Left forelimb (tissue), 1 donor: ENCODE results near the gene TRAPPC2L.
A peak's percentile ranks its signal among the peaks of the same experiment; 100 is the strongest.

Source experiments
- DNase-seq: peaks from one replicate; pipeline ENCODE4 v3.0.0-alpha.2; 2018; ENCODE audit warnings: low spot score

TRAPPC2L gene, protein sequence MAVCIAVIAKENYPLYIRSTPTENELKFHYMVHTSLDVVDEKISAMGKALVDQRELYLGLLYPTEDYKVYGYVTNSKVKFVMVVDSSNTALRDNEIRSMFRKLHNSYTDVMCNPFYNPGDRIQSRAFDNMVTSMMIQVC

DNA sequence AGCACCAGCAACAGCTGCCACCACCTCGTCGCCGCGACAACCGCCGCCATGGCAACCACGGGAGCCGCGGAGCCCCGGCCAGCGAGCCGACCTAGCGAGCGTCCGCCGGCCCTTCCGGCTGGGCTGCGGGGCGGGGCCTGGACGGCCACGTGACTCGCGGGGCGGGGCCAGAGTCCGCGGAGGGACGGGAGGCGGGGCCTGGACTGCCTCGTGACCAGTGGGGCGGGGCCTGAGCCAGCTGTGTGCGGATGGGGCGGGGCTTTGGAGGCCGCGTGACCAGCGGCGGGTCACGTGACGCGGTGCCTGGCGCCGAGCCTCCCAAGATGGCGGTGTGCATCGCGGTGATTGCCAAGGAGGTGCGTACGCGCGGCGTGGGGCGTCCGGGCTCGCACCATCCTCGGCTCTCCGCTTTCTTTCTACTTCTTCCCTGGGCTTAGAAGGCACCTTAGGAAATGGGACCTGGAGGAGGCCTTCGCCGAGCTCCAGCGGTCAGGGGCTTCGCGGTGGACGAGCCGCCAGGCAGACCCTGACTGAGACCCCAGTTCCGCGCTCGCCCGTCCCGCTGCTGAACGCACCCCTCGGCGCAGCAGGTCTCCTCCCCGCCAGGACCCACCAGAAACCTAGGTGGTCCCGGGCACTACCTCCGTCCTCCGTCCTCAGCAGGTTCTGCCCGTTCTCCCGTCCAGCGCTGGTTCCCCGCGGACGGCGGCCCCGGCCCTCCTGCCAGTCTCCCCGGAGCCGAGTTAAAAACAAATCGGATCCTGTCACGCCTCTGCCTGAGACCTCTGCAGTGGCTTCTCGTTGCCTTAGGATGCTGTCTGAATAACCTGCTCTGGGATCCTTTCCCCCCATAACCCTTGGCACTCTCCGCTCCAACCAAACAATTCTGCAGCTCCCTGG is at the start of gene TRAPPC2L, which contains the start of gene GALNS:
TSS of gene TRAPPC2L (plus strand) at position 300 of the 900 bp plus-strand sequence. CDS start at position 324, 24 bp downstream.
TSS of gene GALNS (minus strand) at position 120 of the 900 bp plus-strand sequence. CDS start at position 50, 70 bp downstream.
- DNase-seq = peak; percentile 100

DNA sequence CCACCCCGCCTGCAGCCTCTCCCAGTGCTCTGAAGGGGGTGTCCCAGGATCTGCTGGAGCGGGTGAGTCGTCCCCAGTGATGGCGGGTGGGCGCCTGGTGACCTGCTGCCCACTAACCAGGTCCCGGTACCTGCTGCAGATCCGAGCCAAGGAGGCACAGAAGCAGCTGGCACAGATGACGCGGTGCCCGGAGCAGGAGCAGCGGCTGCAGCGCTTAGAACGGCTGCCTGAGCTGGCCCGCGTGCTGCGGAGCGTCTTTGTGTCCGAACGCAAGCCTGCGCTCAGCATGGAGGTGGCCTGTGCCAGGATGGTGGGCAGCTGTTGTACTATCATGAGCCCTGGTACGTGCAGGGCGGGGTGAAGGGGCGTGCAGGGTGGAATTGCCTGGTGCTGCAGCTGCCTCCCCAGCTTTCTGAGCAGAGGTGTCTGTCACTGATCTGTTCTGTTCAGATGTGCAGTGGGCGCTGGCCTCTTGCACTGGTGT is 49.7 kb upstream of the TRAPPC2L start:
- no peak for DNase-seq

DNA sequence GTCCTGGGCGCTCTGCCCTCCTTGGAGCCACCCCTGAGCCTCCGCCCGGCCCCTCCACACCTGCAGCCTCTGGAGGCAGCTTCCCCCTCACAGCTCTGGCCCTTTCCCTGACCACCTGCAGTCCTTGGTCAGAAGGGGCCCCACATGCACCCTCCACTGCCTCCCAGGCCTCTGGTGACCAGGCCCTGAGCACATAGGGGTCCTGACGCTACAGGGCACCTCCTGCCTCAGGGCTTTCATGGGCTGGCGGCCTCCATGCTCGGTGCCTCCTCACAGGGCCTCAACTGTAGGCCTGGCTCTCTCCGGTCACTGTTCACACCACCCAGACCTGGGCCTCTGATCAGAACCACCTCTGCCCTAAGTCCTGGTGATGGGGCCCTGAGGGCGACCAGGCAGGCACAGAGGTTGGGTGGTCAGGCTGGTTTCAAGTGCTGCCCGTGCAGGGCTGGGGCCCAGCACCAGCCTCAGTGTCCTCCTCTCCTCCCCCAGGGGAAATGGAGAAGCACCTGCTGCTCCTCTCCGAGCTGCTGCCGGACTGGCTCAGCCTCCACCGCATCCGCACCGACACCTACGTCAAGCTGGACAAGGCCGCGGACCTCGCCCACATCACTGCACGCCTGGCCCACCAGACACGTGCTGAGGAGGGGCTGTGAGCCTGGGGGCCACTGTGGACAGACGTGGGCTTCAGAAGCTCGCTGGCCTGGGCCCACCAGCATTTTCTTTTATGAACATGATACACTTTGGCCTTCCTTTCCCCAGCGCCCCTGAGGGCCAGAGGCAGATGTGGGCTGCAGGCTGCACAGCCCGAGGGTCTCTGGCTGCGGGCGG is 49.1 kb upstream of the TRAPPC2L start:
- no peak for DNase-seq

DNA sequence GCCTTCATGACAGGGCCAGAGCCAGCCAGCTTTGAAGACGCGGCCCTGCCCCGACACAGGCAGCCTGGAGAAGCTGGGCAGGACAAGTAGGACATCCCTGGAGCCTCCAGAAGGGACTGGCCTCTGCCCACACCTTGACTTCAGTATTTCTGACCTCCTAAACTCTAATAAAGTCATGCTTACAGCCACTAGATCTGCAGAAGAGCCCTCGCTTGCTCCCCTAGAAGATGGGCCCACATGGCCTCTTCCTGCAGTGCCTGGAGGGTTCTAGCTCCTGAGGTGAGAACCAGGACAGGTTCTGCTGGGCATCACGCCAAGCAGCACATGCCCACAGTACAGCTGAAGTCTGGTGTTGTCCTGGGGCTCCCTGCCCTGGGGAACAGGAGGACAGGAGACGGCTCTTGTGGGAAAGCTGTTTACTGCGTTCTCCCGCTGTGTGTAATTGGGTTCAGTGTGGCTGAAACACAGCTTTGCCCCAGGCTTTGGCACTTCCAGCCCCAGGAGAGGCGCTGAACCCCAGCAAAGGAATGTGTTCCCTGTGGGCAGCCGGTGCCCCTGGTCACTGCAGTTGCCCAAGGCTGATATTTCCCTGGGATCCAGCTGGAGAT is 47.8 kb upstream of the TRAPPC2L start:
- no peak for DNase-seq

DNA sequence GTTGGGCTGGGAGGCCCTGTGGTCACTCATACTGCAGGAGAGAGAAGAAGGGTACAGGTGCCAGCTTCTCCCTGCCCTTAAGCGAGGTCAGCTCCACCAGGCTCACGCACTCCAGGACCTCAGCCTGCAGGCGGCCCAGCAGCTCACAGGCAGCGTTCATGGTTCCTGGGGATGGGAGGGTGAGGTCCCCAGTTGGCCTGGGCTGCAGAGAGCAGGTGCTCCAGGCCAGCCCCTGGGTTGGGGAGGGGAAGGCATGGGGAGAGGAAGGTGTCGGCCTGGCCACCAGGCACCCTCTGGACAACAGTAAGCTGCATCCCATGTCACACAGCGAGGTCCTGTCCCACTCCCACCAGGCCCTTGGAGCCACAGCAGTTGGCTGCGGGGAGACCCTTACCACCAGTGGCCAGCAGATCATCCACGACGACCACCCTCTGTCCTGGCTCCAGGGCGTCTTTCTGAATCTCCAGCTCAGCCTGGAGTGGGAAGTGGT is 47.2 kb upstream of the TRAPPC2L start:
- DNase-seq = no peak

DNA sequence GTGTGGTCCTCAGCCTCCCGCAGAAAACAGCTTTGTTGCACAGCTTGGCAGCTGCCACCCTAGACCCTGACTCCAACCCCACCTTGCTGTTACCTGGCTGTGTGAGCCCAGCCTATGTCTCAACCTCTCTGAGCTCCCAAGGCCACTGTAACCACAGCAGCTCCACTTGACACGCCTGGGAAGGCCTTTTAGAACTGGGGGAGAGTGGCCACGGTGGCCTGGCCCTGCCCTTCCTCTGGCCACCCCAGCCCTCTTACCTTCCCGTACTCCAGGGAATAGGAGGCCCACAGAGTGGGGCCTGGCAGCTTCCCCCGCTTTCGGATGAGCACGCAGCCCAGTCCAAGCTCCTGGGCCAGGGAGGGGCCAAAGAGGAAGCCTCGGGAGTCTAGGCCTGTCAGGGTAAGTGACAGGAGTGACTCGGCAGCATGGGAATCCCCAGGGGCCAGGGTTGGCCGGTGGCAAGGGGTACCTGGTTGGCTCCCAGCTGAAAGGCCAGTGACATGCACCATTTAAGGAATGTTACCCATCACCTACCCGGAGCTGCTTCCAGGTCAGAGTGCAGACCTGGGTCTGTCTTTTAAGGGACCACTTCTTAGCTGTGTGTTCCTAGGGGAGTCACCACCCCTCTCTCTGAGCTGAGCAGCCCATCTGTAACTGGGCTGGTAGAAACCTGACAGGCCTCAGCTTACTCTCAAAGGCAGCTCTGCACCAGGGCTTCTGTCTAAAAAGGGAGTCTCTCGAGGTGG is 46.6 kb upstream of the TRAPPC2L start:
- no peak for DNase-seq

DNA sequence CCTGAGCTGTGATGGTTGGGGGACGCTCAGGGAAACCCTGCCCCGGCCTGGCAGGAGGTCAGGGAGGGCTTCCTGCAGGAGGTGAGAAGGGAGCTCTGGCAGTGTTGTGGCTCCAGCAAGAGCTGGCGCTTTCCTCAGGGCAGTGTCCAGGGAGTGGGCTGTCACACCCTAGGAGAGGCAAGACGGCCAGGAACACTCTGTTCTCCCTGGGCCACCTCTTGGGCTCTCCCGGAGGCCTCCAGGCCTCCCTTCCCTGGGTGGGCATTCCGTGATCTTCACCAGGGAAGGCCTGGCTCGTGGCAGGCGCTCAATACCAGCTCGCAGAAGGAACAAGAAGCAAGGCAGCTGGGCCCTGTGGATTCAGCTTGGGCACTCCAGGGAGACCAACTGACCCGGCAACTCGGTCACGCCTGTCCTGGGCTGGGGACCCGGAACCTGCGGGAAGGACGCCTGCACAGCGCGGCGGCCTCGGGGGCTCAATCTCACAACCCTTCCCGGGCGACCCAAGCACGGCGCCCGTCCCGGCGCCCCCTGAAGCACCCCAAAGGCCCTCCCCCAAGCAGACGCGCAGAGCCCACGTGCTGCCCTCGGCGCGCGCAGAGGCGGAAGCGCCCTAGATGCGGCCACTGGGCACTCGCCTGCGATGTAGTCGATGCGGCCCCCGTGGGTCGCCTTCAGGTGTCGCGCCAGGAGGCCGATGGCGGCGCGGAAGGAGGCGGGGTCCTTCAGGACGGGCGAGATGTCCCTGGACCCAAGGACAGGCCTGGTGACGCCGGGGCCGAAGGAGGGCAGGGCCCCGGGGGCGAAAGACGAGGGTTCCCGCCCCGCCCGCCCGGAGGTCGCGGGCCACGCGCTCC is 45.8 kb upstream of the TRAPPC2L start:
- peak; percentile 86 for DNase-seq

DNA sequence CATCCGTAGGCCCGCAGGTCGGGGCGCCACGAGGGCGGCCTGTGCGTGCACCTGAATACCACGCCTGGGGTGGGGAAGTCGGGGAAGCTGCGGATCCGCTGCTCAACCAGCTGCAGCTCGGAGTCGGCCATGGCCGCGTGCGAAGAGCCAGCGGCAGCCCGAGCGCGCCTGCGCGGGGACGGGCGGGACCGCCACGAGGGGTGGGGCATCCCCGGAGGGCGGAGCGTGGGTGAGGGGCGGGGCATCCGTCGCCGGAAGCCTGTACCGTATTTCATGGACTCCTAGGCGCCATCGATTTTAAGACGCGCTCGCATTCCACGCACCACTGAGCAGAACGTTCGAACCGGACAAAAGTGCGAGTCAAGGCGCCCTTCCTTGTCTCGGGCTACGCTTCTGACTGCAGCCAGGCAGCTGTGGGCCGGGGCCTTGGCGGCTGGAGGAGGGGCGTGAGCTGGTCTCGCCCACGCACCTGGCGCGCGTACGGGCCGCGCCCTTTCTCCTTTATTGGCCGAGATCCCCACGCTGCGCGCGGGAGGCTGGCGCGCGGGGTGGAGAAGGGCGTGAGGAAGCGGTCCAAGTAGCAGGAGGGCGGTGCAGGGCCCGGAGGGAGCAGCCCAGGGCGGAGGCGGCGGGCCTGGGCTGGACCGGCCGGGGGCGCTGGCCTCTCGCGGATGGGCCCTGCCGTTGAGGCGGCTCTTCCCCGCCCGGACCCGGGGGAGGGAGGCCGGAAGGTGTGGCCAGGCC is 45.0 kb upstream of the TRAPPC2L start, which contains the start of gene APRT:
TSS of gene APRT (minus strand) at position 160 of the 744 bp plus-strand sequence. CDS start at position 131, 29 bp downstream.
- DNase-seq = peak; percentile 99

DNA sequence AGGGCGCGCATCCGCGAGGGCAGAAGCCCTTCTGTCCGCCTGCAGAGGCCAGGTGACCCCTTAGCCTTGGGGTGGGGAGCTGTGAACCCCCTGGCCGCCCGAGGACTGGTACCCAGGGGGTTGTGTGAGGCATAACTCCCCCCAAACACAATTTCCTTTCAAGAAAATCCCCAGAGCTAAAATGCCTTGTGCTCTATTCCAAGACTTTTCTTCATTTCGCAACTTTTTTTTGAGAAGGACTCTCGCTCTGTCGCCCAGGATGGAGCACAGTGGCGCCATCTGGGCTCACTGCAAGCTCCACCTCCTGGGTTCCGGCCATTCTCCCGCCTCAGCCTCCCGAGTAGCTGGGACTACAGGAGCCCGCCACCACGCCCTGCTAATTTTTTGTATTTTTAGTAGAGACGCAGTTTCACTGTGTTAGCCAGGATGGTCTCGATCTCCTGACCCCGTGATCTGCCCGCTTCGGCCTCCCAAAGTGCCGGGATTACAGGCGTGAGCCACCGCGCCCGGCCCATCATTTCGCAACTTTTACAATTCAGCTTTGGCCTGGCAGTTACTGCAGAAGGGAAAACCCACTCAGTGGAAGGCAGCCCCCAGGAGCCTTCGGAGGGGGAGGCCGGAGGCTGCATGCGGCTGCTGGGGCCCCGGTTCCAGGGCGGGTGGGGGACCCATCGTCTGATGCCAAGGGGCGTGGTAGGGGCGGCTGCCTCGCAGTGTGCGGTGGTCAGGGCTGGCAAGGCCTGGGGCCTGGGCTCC is 44.2 kb upstream of the TRAPPC2L start:
- no peak for DNase-seq

DNA sequence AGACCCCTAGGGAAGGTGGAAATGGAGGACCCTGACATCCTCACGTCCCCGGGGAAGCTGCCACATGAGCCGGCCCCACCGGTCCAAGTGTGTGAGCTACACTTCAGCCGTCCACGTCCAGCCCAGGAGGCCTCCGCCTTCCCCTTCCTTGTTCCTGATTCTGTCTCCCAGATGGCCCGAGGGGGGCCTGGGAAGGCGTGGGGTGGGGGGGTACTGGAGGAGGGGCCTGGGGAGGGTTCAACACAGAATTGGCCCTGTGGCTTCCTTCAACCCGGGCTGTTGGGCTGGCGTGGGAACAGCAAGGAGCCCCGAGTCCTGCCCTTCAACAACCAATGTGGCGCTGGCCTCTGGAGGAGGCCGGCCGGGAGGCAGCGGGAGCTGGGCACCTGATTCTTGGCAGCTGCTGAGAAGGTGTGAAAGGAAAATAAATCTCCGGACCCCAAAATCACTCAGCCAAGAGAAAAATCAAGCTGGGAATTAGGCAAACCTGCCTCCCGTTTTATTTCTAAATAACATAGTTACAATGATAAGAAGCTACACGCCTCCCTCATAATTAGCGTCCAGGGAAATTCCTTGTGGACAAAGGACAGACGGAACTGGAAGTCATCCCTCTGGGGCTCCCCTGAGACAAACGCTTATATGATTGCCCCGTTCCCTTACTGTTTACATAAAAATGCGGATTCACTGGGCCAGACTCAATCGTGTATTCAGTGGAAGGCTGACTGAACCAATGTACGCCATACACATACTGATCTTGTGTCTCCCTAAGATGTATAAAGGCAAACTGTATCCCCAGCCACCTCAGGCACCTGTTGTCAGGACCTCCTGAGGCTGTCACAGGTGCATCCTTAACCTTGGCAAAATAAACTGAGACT is 43.4 kb upstream of the TRAPPC2L start:
- DNase-seq = no peak

DNA sequence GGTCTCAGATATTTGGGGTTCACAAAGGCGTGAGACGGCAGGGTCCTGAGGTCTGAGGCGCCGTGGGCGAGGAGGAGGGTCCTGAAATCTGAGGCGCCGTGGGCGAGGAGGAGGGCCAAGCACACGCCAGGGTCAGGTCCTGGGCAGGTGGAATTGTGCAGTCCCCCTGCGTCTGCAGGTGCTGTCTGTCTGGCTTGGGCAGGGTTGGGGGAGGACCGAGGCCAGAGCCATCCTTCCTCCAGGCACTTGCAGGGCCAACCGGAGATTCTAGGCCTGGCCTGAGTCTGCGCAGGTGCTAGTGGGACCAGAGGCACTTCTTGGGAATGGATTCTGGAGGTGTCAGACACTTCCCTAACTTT is 42.8 kb upstream of the TRAPPC2L start:
- DNase-seq = no peak

DNA sequence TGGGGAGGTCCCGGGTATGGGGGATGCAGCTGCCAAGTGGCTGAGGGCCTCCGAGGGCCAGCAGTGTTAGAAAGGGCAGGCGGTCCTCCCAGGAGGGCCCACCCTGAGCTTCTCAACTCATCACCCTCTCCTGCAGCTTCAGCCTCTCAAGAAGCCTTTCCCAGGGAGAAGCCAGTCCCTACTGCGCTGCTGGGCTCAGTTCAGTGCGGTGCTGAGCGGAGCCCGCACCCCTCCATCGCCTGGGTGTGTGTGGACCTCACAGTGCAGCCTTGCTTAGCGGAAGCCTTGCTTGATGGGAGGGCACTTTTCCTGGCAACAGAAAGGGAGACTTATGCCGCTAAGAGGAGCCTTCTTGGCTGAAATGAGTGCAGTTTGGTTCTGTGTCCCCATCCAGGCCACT is 41.7 kb upstream of the TRAPPC2L start:
- DNase-seq = no peak

DNA sequence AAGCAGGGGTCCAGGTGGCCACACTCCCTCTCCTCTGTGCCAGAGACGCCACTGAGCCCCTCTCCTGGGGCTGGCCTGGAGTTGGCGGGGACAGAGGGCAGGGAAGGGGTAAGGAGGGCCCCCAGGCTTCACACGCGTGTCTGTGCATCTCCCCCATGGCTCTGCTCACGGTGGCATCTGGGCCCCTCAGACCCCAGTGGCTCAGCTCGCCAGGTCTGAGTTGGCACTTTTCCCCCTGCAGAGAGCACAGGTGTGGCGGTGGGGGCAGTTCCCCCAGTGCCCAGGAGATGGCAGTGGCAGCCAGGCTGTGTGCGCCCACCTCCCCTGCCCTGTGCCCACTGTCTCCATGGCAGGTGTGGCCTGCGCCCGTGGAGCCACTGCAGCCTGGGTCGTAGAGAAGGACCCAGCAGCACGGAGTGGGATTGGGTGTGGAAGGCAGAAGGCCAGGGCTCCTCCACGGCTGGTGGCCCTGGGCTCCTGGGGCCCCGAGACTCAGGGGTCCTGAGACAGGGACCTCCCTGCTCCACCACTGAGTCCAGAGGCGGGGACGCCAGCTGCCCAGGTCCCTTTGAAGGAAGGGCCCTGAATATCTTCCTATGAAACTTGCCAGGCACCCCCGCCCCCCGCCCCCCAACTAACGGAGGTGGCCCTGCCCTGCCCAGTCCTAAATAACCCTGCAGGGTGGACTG is 40.9 kb upstream of the TRAPPC2L start:
- no peak for DNase-seq

DNA sequence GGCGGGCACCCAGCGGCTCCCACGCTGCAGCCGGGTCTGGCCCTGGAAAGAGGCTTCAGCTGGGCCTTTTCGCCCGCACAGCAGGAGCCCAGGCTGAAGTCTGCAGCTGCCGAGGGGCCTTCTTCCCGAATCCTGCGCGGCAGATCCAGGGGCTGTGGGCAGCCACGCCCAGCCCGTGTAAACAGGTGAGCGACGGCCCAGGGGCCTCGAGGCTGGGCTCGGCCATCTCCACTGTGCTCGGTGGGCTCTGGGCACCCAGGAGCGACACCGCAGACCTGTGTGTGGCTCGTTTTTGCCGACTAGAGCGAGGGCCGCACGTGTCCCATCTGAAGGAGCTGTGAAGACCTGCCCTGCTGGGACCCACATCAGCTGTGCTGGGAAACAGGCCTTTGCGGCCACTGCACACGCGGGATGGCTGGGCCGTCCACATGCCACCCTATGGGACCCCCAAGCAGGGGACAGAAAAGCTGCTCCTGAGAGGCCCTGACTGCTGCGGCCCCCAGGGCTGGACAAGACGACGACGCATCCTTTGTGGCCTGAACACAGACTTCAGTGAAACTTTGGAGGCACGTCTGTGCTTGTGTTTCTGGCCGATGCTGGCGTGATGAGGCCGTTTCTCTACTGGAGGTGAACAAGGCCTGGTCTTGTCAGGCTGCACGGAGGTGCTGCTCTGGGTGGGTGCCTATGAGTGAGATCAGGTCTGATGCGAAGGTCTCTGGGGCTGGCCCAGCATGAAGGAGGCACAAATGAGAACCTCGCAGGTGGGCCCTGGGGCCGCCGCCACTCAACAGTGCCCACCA is 40.0 kb upstream of the TRAPPC2L start:
- DNase-seq = no peak

DNA sequence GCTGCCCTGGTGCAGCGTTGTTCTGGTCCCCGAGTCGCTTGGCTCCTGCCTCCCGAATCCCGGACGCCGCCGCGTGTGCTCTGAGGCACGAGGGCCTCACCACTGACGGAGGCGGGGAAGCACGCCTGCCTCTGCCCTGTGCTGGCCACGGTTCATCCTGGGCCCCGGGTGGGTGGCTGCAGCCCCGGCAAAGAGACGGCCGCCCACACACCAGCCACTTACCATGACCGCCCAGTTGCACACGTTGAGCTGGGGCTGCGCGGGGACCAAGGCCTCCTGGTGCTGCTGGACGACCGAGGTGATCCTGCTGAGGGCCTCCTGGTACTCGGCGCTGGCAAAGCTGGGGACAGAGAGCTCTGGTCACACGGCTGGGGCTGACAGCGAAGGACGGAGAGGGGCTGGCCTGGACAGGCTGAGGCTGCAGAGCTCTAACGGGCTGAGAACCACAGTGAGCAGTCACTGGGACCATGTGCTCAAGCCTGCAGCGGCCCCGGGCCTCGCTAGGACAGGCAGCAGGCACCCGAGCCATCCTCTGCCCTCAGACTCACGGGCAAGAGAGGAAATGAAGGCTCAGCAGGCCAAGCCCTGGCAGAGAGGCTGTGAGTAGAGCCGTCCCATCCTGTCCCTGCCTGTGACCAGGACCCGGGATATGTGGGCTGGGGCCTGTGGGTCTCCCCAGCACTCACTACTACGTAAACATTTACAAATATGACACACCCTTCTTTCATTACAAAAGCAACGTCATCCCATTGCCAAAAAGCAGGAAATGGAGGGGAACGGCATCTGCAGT is 38.9 kb upstream of the TRAPPC2L start:
- DNase-seq = no peak
